ENCODE measurements around the gene SYT17. TPM values are rescaled to one million over a fixed set of nuclear protein-coding genes. Genes with fewer than 3 reads are reported as not detected.

Gene SYT17
- total and polyA plus RNA-seq, 10 of the 15 experiments (the other 5 are each of a cell fraction or from before 2014, with no cell fraction given), result 3.7 to 12.3 (median 5.0) TPM

DNA sequence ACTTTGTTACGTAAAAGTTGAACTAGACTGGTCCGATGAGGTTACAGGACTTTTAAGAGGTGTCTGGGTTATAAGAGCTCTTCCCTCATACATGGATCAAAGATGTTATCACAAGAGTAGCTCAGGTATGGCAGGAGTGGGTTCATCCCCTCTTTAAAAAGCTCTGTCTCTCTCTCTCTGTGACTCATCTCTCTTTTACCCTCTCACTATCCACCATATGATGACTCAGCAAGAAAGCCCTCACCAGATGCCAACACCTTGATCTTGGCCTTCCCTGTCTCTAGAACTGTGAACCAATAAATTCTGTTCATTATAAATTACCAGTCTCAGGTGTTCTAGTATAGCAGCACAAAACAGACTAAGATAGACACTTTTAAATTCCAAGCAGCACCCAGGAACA lies 115.6 kb downstream of the SYT17 start:
- ChIA-PET SMC1A (ENCODE audit: uncharacterized antibody, unreplicated experiment) (interaction anchor here (1.0 kb wide), 1 partner anchor 9 kb away, joined by 4 read pairs; no protein-coding TSS in a partner anchor), CTCF (interaction anchor here (0.6 kb wide), 1 partner anchor 78 kb away, joined by 3 read pairs; no protein-coding TSS in a partner anchor), RAD21 (ENCODE audit: unreplicated experiment) (no interaction called here), POLR2A (no interaction called here)
- no peaks in the 10 kb centered on the region for H4K20me1 ChIP-seq (ENCODE audit: control insufficient read depth, insufficient read depth)
- ATAC-seq (no peak), FAIRE-seq (no peak), DNase-seq (ENCODE audit: low read depth, low spot score) (no peak)
- no peaks in the 10 kb centered on the region for H3K36me3 ChIP-seq (ENCODE audit: control insufficient read depth in 2 of 2, insufficient read depth in 2 of 2, low read length in 1 of 2)
- H3K4me3 ChIP-seq, result no peak overlapping the region
- intact Hi-C loops (cut with micrococcal nuclease; ENCODE audit: unreplicated experiment), result no loop called here
- H3K9me3 ChIP-seq (replicated peaks; ENCODE audit: control insufficient read depth, insufficient read depth, low read length), result no peaks in the 10 kb centered on the region
- 90% methylated on average over 2 of the region's 2 CpGs for WGBS (ENCODE audit: insufficient coverage, insufficient replicate concordance, low lambda C conversion rate, missing lambda C conversion rate)
- BruUV-seq (replicated peaks), result no TSS peak
- in situ Hi-C loops (cut with MboI), result no loop called here
- no peaks in the 10 kb centered on the region; a peak in 1 of 4 replicates for H3K27me3 ChIP-seq (replicated peaks in 1 of 2; ENCODE audit: control insufficient read depth in 2 of 2, insufficient read depth in 2 of 2, low read length in 1 of 2)
- no peak overlapping the region for H3K4me2 ChIP-seq (ENCODE audit: control insufficient read depth, insufficient read depth)
- H3K27ac ChIP-seq (ENCODE audit: control insufficient read depth, insufficient read depth), result no peak overlapping the region
- H3K79me2 ChIP-seq (ENCODE audit: control insufficient read depth, insufficient read depth, low read length), result no peaks in the 10 kb centered on the region
- H3K9ac ChIP-seq (ENCODE audit: control insufficient read depth, insufficient read depth, low read length), result no peak overlapping the region
- TF ChIP-seq SUZ12 (IDR thresholded peaks at IDR 0.05; ENCODE audit: unreplicated experiment), result no peak
- H3K4me1 ChIP-seq (ENCODE audit: control insufficient read depth, insufficient read depth, low read length), result no peaks in the 10 kb centered on the region
- H2AFZ ChIP-seq (ENCODE audit: control insufficient read depth, low read depth, low read length), result no peak overlapping the region

GRCh38 chr16:19284207-19284606 lies 116.2 kb downstream of the SYT17 start:
- no peak overlapping the region for H3K4me3 ChIP-seq
- intact Hi-C loops (cut with micrococcal nuclease; ENCODE audit: unreplicated experiment) (no loop called here), in situ Hi-C loops (cut with MboI) (no loop called here)
- no peak overlapping the region for H3K27ac ChIP-seq (ENCODE audit: control insufficient read depth, insufficient read depth)
- 0 out of 3 replicates have a peak, but pooled peaks have one; percentile 44 for ATAC-seq
- H3K9me3 ChIP-seq (replicated peaks; ENCODE audit: control insufficient read depth, insufficient read depth, low read length), result no peaks in the 10 kb centered on the region
- WGBS (ENCODE audit: insufficient coverage, insufficient replicate concordance, low lambda C conversion rate, missing lambda C conversion rate), result 0% methylated on average over 1 of the region's 1 CpG
- FAIRE-seq, result no peak
- no TSS peak for BruUV-seq (replicated peaks)
- ChIA-PET SMC1A (ENCODE audit: uncharacterized antibody, unreplicated experiment) (no interaction called here), CTCF (interaction anchor here (0.9 kb wide), 1 partner anchor 56 kb away, joined by 3 read pairs; no protein-coding TSS in a partner anchor), RAD21 (ENCODE audit: unreplicated experiment) (no interaction called here), POLR2A (no interaction called here)
- no peaks in the 10 kb centered on the region for H3K36me3 ChIP-seq (ENCODE audit: control insufficient read depth in 2 of 2, insufficient read depth in 2 of 2, low read length in 1 of 2)
- H4K20me1 ChIP-seq (ENCODE audit: control insufficient read depth, insufficient read depth), result no peaks in the 10 kb centered on the region
- DNase-seq (ENCODE audit: low read depth, low spot score), result no peak
- H3K4me2 ChIP-seq (ENCODE audit: control insufficient read depth, insufficient read depth), result no peak overlapping the region
- H3K4me1 ChIP-seq (ENCODE audit: control insufficient read depth, insufficient read depth, low read length), result no peaks in the 10 kb centered on the region
- H3K27me3 ChIP-seq (replicated peaks in 1 of 2; ENCODE audit: control insufficient read depth in 2 of 2, insufficient read depth in 2 of 2, low read length in 1 of 2), result no peaks in the 10 kb centered on the region; a peak in 1 of 4 replicates
- no peak overlapping the region for H3K9ac ChIP-seq (ENCODE audit: control insufficient read depth, insufficient read depth, low read length)
- H2AFZ ChIP-seq (ENCODE audit: control insufficient read depth, low read depth, low read length), result no peak overlapping the region
- H3K79me2 ChIP-seq (ENCODE audit: control insufficient read depth, insufficient read depth, low read length), result no peaks in the 10 kb centered on the region
- TF ChIP-seq HDAC2 (IDR thresholded peaks at IDR 0.05) (no peak), ZNF217 (IDR thresholded peaks at IDR 0.05) (no peak), YBX1 (IDR thresholded peaks at IDR 0.05) (no peak), RAD21 (IDR thresholded peaks at IDR 0.05; ENCODE audit: insufficient read depth, low read depth, low read length) (no peak), ZNF24 (IDR thresholded peaks at IDR 0.05) (no peak), HCFC1 (IDR thresholded peaks at IDR 0.05; ENCODE audit: low read length) (no peak), STAT1 (conservative IDR thresholded peaks at IDR 0.05) (no peak), POLR2A (IDR thresholded peaks at IDR 0.05; ENCODE audit: low read depth, low read length) (no peak), NR2C1 (IDR thresholded peaks at IDR 0.05) (no peak), SRF (IDR thresholded peaks at IDR 0.05; ENCODE audit: low read depth in 2 of 2, low read length in 2 of 2) (no peak), POU2F2 (IDR thresholded peaks at IDR 0.05; ENCODE audit: borderline replicate concordance, low read depth, low read length) (no peak), IKZF1 (conservative IDR thresholded peaks at IDR 0.05) (no peak)
- TF ChIP-seq, protein P1, sequence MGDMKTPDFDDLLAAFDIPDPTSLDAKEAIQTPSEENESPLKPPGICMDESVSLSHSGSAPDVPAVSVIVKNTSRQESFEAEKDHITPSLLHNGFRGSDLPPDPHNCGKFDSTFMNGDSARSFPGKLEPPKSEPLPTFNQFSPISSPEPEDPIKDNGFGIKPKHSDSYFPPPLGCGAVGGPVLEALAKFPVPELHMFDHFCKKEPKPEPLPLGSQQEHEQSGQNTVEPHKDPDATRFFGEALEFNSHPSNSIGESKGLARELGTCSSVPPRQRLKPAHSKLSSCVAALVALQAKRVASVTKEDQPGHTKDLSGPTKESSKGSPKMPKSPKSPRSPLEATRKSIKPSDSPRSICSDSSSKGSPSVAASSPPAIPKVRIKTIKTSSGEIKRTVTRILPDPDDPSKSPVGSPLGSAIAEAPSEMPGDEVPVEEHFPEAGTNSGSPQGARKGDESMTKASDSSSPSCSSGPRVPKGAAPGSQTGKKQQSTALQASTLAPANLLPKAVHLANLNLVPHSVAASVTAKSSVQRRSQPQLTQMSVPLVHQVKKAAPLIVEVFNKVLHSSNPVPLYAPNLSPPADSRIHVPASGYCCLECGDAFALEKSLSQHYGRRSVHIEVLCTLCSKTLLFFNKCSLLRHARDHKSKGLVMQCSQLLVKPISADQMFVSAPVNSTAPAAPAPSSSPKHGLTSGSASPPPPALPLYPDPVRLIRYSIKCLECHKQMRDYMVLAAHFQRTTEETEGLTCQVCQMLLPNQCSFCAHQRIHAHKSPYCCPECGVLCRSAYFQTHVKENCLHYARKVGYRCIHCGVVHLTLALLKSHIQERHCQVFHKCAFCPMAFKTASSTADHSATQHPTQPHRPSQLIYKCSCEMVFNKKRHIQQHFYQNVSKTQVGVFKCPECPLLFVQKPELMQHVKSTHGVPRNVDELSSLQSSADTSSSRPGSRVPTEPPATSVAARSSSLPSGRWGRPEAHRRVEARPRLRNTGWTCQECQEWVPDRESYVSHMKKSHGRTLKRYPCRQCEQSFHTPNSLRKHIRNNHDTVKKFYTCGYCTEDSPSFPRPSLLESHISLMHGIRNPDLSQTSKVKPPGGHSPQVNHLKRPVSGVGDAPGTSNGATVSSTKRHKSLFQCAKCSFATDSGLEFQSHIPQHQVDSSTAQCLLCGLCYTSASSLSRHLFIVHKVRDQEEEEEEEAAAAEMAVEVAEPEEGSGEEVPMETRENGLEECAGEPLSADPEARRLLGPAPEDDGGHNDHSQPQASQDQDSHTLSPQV (IDR thresholded peaks at IDR 0.05), result no peak
- TF ChIP-seq, protein P2, sequence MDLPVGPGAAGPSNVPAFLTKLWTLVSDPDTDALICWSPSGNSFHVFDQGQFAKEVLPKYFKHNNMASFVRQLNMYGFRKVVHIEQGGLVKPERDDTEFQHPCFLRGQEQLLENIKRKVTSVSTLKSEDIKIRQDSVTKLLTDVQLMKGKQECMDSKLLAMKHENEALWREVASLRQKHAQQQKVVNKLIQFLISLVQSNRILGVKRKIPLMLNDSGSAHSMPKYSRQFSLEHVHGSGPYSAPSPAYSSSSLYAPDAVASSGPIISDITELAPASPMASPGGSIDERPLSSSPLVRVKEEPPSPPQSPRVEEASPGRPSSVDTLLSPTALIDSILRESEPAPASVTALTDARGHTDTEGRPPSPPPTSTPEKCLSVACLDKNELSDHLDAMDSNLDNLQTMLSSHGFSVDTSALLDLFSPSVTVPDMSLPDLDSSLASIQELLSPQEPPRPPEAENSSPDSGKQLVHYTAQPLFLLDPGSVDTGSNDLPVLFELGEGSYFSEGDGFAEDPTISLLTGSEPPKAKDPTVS (IDR thresholded peaks at IDR 0.05; ENCODE audit: low read depth, low read length), result no peak

Data from GM12878 (cell line).